K562 (cell line): ENCODE measurements around the gene SLC25A18. TPM values are rescaled to one million over a fixed set of nuclear protein-coding genes. Genes with fewer than 3 reads are reported as not detected.

Source experiments
- ATAC-seq: fragments of 200-7000 bp; cut with Tn5 transposase; 3 replicates; pipeline ENCODE4 v1.9.1; 2020; ENCODE audit warnings: moderate library complexity
- BruUV-seq: library from RNA; stranded (reverse); fragments of 400-500 nt; replicated peaks from 2 replicates; lab custom pipeline; 2021; lab: Mats Ljungman, UMichigan
- CTCF ChIA-PET: fragments of 300-600 bp; formaldehyde crosslinking; extraction: SDS; loops from one replicate; lab custom pipeline; 2021; ENCODE audit warnings: low intra/inter-chr PET ratio; lab: Yijun Ruan, JAX
- POLR2A ChIA-PET: fragments of 300-600, 350-650 bp; sonication (Branson Sonifier 250); formaldehyde crosslinking; extraction: SDS; loops from one replicate; lab custom pipeline; 2021; ENCODE audit warnings: antibody characterized with exemption, inconsistent platforms; lab: Yijun Ruan, JAX
- DNase-seq, 4 experiments: peaks; one replicate each; pipeline versions ENCODE4 v3.0.0 to v3.0.0-alpha.2; 2011 to 2018; ENCODE audit warnings: low spot score in 3 of 4, mixed read lengths in 3 of 4; ENCODE audit errors: extremely low read depth in 1 of 4
- FAIRE-seq: peaks from 2 replicates; lab custom pipeline; 2011; peaks lifted over from hg19 to GRCh38; lab: Jason Lieb, UNC
- H2AFZ ChIP-seq: 2 replicates; pipeline ENCODE4 v1.6.0; 2011; ENCODE audit warnings: low read depth, low read length, control low read depth, inconsistent platforms
- H3K27ac ChIP-seq: fragments of 200-600 bp; 3 replicates; pipeline ENCODE4 v1.8.0; 2011; ENCODE audit warnings: low read depth, mild to moderate bottlenecking, control low read depth, inconsistent platforms, low read length, moderate library complexity, mixed read lengths; ENCODE audit errors: extremely low read depth
- H3K27me3 ChIP-seq, 2 experiments: fragments of 300-600 bp in 1 of 2; 2 replicates in 1 of 2; 3 replicates in 1 of 2; pipeline versions ENCODE4 v1.6.0 to v1.8.0; 2011; ENCODE audit warnings: inconsistent platforms in 2 of 2, low read length in 2 of 2, mild to moderate bottlenecking in 1 of 2, mixed read lengths in 1 of 2, moderate library complexity in 1 of 2; ENCODE audit not compliant: control insufficient read depth in 2 of 2, insufficient read depth in 2 of 2
- H3K36me3 ChIP-seq: fragments of 300-600 bp; 3 replicates; pipeline ENCODE4 v1.8.0; 2011; ENCODE audit warnings: mild to moderate bottlenecking, low read length, inconsistent platforms; ENCODE audit not compliant: control insufficient read depth, insufficient read depth
- H3K4me1 ChIP-seq, 2 experiments: fragments of 200-600 bp in 1 of 2; replicated peaks in 1 of 2; 2 replicates in 1 of 2; 3 replicates in 1 of 2; pipeline versions ENCODE4 v1.5.1 to v1.8.0; 2011; ENCODE audit warnings: inconsistent platforms in 2 of 2, low read length in 2 of 2, mild to moderate bottlenecking in 1 of 2, mixed read lengths in 1 of 2, moderate library complexity in 1 of 2; ENCODE audit not compliant: control insufficient read depth in 2 of 2, insufficient read depth in 2 of 2
- H3K4me2 ChIP-seq: 2 replicates; pipeline ENCODE4 v1.6.1; 2011; ENCODE audit warnings: low read length, control low read depth, inconsistent platforms, mixed read lengths; ENCODE audit not compliant: insufficient read depth
- H3K4me3 ChIP-seq: fragments of 200-600 bp; sonication (generic), shearing (Covaris generic); 2 replicates; pipeline ENCODE4 v1.5.1; 2016; ENCODE audit warnings: control low read depth, inconsistent platforms
- H3K79me2 ChIP-seq: fragments of 200-600 bp; 3 replicates; pipeline ENCODE4 v1.8.0; 2011; ENCODE audit warnings: low read length, inconsistent platforms; ENCODE audit not compliant: control insufficient read depth, insufficient read depth
- H3K9ac ChIP-seq, 2 experiments: 2 replicates each; pipeline versions ENCODE4 v1.6.0 to v1.6.1; 2011; ENCODE audit warnings: low read depth in 2 of 2, low read length in 2 of 2, control low read depth in 1 of 2, inconsistent platforms in 1 of 2, mild to moderate bottlenecking in 1 of 2, mixed read lengths in 1 of 2; ENCODE audit not compliant: insufficient read depth in 1 of 2
- H3K9me1 ChIP-seq: one replicate; pipeline ENCODE4 v1.6.0; 2011; ENCODE audit warnings: inconsistent platforms, mild to moderate bottlenecking, low read length, moderate library complexity; ENCODE audit not compliant: control insufficient read depth, insufficient read depth
- H3K9me3 ChIP-seq: replicated peaks from 2 replicates; pipeline ENCODE4 v1.5.1; 2011; ENCODE audit warnings: low read depth, low read length, inconsistent platforms; ENCODE audit not compliant: control insufficient read depth, insufficient read depth
- H4K20me1 ChIP-seq: replicated peaks from 2 replicates; pipeline ENCODE4 v1.6.1; 2011; ENCODE audit warnings: low read length, inconsistent platforms, mixed read lengths; ENCODE audit not compliant: control insufficient read depth, insufficient read depth
- ZKSCAN1 ChIP-seq: fragments of 150-350 bp; IDR thresholded peaks from 2 replicates; pipeline ENCODE4 v1.6.1; 2016; ENCODE audit warnings: low read depth, low read length
- WGBS: fragments of 100-300 bp; shearing (Covaris generic); methylation state at CpG from one replicate; pipeline ENCODE4 v1.1.6; 2016; ENCODE audit warnings: low coverage, mixed read lengths; ENCODE audit not compliant: insufficient coverage; ENCODE audit errors: missing lambda C conversion rate; 5-methylcytosine and 5-hydroxymethylcytosine counted together
- in situ Hi-C: fragments of 300-500 bp; cut with MboI; formaldehyde crosslinking; loops from 4 replicates; pipeline ENCODE4 v1.15.0; 2018; ENCODE audit warnings: inconsistent platforms, mixed read lengths
- intact Hi-C: fragments of 100-400 bp; cut with micrococcal nuclease; formaldehyde crosslinking; loops from 2 replicates; pipeline ENCODE4 v1.14.2; 2022
- polyA plus RNA-seq, 8 experiments: library from polyadenylated mRNA; depleted of rRNA in 4 of 8; stranded (reverse) in 5 of 8; unstranded in 3 of 8; fragments of >200 nt; fragmentation: Nextera tagmentation in 2 of 8; fragmentation: Illumina TruSeq in 1 of 8; extraction: Ambion mirVana in 2 of 8; extraction: Trizol in 1 of 8; gene quantifications; 2 replicates each; pipeline versions ENCODE4 v1.2.1 to v1.2.3, GENCODE V29; 2011 to 2014; ENCODE audit warnings: inconsistent platforms in 1 of 8, missing spikeins in 1 of 8
- total RNA-seq, 7 experiments: library from RNA; depleted of rRNA in 6 of 7; stranded (reverse); fragments of >200 nt in 6 of 7; fragmentation: Illumina TruSeq in 2 of 7; extraction: Trizol in 2 of 7; gene quantifications; 2 replicates each; pipeline versions ENCODE4 v1.2.1 to v1.2.3, GENCODE V29; 2011 to 2021; ENCODE audit warnings: low replicate concordance in 1 of 7
- TF ChIP-seq, protein P1 (sequence below), 2 experiments: fragments of 450-650 bp in 1 of 2; IDR thresholded peaks; 2 replicates each; pipeline ENCODE4 v1.6.1; 2011 to 2017; ENCODE audit warnings: low read depth in 2 of 2, antibody characterized with exemption in 1 of 2, borderline replicate concordance in 1 of 2, low read length in 1 of 2, mild to moderate bottlenecking in 1 of 2, mixed read lengths in 1 of 2; ENCODE audit not compliant: control insufficient read depth in 1 of 2
- TF ChIP-seq, protein P2 (sequence below): fragments of 450-650 bp; formaldehyde crosslinking; IDR thresholded peaks from 2 replicates; pipeline ENCODE4 v1.4.0; 2020; ENCODE audit warnings: mild to moderate bottlenecking, mixed read lengths

The SLC25A18 gene
- total and polyA plus RNA-seq, 9 of the 15 experiments (the other 6 are each of a cell fraction or from before 2014, with no cell fraction given) = 0.04 TPM; not detected in 8

DNA sequence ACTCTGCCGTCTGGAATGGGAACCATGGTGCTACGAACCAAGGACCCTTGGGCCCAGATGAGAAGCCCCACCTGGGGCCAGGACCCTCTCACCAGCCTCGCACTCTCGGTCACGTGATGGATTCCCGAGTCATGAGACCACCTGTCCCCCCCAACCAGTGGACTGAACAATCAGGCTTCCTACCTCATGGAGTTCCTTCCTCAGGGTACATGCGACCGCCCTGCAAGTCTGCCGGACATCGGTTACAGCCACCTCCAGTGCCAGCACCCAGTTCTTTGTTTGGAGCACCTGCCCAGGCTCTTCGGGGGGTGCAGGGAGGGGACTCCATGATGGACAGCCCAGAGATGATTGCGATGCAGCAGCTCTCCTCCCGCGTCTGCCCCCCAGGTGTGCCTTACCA is 20.8 kb upstream of the SLC25A18 start:
- ATAC-seq (no peak), DNase-seq (no peak), FAIRE-seq (no peak)
- H3K4me1 ChIP-seq = no peaks in the 10 kb centered on the region
- H4K20me1 ChIP-seq = peaks cover 4% of the 10 kb centered on the region; the same call in 1 of the 2 replicates
- no peak overlapping the region for H3K9ac ChIP-seq
- no peaks in the 10 kb centered on the region for H3K79me2 ChIP-seq
- TF ChIP-seq ZKSCAN1 = no peak
- TF ChIP-seq, protein P1, sequence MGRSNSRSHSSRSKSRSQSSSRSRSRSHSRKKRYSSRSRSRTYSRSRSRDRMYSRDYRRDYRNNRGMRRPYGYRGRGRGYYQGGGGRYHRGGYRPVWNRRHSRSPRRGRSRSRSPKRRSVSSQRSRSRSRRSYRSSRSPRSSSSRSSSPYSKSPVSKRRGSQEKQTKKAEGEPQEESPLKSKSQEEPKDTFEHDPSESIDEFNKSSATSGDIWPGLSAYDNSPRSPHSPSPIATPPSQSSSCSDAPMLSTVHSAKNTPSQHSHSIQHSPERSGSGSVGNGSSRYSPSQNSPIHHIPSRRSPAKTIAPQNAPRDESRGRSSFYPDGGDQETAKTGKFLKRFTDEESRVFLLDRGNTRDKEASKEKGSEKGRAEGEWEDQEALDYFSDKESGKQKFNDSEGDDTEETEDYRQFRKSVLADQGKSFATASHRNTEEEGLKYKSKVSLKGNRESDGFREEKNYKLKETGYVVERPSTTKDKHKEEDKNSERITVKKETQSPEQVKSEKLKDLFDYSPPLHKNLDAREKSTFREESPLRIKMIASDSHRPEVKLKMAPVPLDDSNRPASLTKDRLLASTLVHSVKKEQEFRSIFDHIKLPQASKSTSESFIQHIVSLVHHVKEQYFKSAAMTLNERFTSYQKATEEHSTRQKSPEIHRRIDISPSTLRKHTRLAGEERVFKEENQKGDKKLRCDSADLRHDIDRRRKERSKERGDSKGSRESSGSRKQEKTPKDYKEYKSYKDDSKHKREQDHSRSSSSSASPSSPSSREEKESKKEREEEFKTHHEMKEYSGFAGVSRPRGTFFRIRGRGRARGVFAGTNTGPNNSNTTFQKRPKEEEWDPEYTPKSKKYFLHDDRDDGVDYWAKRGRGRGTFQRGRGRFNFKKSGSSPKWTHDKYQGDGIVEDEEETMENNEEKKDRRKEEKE (IDR thresholded peaks at IDR 0.05; ENCODE audit: borderline replicate concordance in 1 of 2, control insufficient read depth in 1 of 2, low read depth in 2 of 2, low read length in 1 of 2) = no peak
- TF ChIP-seq, protein P2, sequence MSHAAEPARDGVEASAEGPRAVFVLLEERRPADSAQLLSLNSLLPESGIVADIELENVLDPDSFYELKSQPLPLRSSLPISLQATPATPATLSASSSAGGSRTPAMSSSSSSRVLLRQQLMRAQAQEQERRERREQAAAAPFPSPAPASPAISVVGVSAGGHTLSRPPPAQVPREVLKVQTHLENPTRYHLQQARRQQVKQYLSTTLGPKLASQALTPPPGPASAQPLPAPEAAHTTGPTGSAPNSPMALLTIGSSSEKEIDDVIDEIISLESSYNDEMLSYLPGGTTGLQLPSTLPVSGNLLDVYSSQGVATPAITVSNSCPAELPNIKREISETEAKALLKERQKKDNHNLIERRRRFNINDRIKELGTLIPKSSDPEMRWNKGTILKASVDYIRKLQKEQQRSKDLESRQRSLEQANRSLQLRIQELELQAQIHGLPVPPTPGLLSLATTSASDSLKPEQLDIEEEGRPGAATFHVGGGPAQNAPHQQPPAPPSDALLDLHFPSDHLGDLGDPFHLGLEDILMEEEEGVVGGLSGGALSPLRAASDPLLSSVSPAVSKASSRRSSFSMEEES (CRISPR knock-in tag) = peak; percentile 69
- no peaks in the 10 kb centered on the region for H3K9me3 ChIP-seq
- intact Hi-C loops (no loop called here), in situ Hi-C loops (no loop called here)
- 5% methylated on average over 14 of the region's 14 CpGs for WGBS
- H3K9me1 ChIP-seq = no peaks in the 10 kb centered on the region
- H3K4me3 ChIP-seq = no peak overlapping the region
- H2AFZ ChIP-seq = no peak overlapping the region
- ChIA-PET CTCF (no interaction called here), POLR2A (interaction anchor here (1.1 to 1.7 kb wide), 2 partner anchors 10 to 14 kb away, joined by 4 to 5 read pairs; no protein-coding TSS in a partner anchor)
- no peak overlapping the region for H3K4me2 ChIP-seq
- no TSS peak for BruUV-seq
- no peaks in the 10 kb centered on the region for H3K36me3 ChIP-seq
- H3K27ac ChIP-seq = no peak overlapping the region
- peaks cover 34 to 36% of the 10 kb centered on the region in 2 experiments for H3K27me3 ChIP-seq
